NCI-H1048 (cell line): Measurements from ENCODE around the gene KIAA0930.

Experiments used
- DNase-seq: peaks from one replicate; lab custom pipeline; 2025; lab: John Stamatoyannopoulos, UW

Gene KIAA0930

DNA sequence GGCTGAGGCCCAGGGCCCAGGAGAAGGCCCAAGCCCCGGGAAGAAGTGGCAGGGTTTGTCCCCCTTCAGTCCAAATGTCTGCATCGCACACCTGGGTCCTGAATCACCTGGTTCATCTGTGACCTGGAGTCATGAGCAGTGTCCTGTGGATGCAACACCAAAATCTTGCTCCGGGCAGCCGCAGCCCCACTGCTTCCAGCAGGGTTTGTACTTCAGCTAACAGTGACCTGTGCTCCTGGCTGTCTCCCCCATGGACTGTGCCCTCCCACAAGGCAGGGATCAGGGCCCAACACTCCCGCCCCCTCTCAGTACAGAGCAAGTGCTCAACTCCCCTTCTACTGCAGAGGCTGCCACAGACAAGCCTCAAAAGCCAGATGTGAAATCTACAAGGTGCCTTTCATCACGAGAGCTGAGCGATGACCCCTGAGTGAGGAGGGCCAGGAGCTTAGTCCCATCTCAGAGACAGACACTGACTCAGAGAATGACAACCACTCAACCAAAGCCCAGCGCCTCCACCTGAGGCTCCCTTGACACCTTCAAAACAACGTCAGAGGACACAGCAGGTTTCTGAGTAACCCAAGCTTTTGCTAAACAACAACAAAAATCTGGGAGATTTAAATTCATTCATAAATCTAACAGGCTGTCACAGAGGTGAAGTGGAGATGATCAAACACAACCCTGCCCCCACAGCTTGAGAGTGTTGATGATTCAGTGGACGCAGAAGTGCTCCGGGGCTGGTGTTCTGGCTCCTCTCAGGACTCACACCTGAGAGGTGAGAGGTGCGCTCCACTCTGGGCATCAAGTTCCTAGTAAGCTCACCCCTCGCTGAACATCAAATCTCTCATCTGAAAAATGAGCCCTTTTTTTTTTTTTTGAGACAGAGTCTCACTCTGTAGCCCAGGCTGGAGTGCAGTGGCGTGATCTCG is 3.4 kb downstream of the KIAA0930 start:
- DNase-seq, result no peak

DNA sequence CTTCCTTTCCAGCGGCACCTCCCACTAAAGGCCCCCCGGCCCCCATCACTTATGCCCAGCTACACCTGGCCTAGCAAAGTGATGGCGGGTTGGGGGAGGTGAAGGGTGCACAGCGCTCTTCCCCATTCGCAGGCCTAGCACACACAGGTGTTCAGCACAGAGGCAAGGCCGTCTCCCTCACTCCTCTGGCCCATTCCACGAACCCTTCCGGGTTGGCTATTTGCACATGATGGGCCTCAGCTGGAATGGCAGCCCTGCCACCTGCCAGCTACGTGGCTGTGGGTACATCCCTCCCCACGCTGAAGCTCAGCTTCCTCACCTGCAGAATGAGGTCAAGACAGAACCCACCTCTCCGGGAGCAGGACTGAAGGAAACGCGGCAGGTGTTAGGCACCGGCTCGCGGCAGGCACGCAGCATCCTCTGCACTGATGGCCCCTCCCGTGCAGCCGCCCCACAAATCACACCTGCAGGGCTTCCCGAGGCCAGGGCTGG is 4.8 kb downstream of the KIAA0930 start:
- no peak for DNase-seq

DNA sequence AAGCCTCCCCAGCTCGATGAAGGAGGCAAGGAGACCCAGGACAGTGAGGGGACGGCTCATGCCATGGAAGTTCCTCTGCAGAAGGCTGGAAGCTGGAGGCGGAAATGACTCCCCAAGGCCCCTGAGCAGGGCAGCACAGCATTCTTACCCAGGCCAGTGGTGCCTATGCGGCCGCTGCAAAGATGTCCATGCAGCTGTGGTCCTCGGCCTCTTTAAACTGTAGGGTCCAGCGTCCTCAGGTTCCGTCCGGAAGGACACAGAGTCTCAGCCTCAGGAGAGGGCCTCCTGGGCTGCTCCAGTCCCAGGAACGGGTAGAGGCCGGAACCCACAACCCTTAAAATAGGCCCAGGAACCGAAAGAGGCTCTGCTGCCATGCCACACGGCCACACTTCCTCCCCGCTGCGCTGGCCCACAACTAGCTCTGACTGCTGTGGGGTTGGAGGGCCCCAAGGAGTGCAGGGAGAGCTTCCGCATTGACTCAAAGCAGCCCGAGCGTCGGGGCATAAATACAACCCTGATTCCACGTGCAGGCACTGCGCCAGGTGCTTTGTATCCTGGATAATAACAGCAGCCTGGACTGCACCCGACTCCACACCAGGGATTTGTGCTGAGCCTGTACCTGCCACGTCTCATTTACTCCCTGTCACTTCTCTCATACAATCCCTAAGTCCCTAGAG is 5.5 kb downstream of the KIAA0930 start:
- DNase-seq, result no peak

- DNase-seq, result no peak
Measured at GRCh38 chr22:45233827-45234226, 6.9 kb downstream of the KIAA0930 start.

GRCh38 chr22:45233386-45233785 is 7.3 kb downstream of the KIAA0930 start:
- no peak for DNase-seq

GRCh38 chr22:45231293-45231692 is 9.4 kb downstream of the KIAA0930 start:
- no peak for DNase-seq

GRCh38 chr22:45230026-45230721 is 10.5 kb downstream of the KIAA0930 start:
- no peak for DNase-seq

DNA sequence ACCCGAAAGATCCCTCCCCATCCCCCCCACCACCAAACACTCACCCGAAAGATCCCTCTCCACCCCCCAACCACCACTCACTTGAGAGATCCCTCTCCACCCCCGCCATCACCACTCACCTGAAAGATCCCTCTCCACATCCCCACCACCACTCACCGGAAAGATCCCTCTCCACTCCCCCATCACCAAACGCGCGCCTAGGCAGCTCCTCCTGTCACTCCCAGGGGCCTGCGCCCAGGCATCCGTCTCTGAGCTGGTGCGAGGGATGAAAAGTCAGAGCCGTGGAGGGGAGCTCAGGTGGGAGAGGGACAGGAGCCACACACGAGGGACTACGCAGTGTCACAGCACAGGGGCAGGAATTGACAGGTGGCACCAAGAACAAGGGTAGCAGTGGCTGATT is 11.5 kb downstream of the KIAA0930 start:
- no peak for DNase-seq

GRCh38 chr22:45228401-45228754 is 12.3 kb downstream of the KIAA0930 start:
- no peak for DNase-seq

DNA sequence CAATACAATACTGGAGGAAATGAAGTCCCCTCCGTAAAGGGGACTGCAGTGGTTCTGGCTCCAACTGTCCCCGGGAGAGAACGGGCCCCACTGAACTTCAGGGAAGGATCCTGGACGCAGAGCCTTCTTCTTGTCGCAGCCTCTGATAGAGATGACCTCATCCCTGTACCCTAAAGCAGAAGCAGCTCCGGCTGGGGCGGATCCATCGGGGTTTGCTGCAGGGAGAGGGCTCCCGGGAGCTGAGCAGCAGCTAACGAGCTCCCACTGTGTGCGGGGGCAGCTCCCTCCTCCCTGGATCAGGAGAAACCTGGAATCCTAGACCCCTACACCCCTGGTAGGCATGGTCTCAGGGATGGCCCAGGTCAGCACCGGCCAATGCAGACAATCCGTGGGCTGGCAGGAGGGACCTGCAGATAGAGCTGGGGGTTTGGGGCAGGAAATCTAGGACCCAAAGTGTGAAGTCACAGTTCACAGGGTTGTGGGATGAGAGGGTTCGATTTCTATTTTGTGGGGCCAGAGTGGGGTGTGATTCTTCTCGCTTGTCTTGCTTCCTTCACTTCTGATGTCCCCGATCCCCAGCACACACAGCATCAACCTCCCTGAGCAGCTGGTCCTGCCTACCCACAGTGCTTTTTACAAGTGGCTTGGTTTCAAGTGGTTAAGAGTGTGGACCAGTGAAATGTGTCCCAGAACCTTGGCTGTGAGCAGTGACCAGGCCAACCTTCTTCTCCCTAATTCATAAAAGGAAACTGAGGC is 12.9 kb downstream of the KIAA0930 start:
- no peak for DNase-seq

DNA sequence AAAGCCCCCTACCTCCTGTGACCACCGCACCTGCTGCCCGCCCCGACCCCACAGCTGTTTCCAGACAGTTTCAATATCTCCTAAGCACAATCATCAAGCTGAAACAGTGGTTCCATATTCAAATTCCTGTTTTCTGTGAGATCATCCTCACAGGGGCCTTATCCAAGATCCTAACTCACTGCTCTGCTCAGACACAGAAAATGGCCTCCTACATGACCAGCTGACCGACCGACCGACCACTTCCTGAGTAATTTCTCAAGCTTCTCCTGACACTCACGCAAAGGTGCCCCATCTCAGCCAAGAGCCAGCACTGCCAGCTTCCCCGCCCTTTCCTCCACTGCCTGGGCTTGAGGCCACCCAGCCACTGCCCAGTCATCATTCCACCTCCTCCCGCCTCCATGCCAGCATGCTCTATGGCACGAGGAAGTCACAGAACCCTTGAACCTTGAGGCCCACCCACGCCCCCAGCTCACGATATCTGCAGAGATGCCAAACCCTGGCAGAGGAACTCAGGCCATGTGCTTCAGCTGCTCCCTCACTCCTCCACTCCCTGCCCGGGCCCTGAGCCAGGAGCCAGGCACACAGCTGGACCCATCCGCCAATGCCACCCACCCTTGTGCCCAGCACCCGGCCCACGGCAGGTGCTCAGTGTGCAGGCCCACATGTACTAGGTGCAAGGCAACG is 14.0 kb downstream of the KIAA0930 start:
- no peak for DNase-seq

DNA sequence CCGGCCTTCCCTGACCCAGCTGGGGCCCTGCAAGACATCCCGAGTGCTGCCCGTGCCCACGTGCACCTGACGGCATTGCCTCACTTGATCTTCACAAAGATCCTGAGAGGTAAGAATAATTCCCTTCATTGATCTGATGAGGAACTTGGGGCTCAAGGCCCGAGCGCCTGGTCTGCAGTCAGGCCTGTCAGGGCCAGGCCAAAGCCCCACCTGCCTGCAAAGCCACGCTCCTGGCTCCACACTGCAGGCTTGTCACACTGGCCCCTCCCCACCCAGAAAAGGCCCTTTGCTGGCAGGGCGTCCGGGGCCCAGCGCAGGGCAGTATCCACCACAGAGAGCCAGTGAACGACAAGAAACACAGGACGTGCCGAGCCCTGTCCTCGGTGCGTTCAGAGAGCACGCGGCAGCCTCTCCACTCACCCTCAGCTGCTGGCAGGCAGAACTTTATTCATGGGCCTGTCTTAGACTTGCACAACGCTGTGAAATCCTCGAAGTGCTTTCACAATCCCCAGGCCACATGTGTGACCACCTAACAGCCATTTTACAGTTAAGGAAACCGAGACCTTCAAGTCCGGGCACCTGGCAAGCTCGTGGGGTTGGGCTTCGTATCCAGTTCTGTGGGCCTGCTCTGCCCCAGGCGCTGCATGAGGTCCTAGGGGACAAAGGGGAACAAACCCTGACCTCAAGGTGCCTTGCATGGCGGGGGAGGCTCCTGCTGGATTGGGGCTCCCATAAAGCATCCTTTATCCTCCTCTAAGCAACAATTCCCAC is 14.8 kb downstream of the KIAA0930 start:
- DNase-seq, result no peak

GRCh38 chr22:45224988-45225731 is 15.5 kb downstream of the KIAA0930 start:
- DNase-seq, result no peak

DNA sequence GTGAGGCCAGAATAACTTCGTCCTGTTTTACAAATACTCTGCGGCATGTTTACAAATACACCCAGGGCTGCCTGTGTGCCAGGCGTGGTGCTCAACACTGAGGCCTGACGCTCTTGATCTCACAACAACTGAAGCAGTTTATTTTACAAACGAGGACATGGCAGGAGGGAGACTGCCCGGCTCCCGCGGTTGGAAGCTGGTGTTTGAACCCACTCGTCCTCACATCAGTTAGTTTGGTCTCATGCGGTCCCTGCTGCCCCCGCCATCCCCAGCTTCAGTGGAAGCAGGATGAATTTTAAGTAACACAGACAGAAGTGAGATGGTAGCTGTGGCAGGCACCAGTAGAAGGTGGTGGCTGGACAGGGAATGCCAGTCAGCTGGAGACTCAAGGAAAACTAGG is 16.4 kb downstream of the KIAA0930 start:
- DNase-seq, result no peak

GRCh38 chr22:45223304-45224117 is 17.2 kb downstream of the KIAA0930 start:
- no peak for DNase-seq

DNA sequence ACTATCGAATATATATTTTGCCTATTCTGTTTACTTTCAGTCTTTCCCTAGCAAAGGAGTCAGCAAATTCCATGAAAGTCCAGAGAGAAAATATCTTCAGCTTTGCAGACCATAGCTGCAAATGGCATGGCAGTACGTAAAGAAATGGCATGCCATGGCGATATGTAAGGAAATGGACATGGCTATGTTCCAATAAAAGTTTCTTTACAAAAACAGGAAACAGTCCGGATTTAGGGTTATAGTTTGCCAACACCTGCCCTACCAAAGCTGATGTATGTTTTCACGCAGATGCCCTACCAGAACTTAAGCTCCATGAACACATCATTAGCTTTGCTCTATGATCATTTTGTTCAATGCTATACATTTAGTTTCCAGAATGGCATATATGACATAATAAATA is 19.5 kb downstream of the KIAA0930 start:
- DNase-seq, result no peak

- no peak for DNase-seq
Measured at GRCh38 chr22:45218976-45219375, 21.7 kb downstream of the KIAA0930 start.

- no peak for DNase-seq
Measured at GRCh38 chr22:45217806-45218205, 22.9 kb downstream of the KIAA0930 start.

GRCh38 chr22:45217345-45217744 is 23.3 kb downstream of the KIAA0930 start:
- DNase-seq, result no peak
